ENCODE results near the gene SCO1. TPM values are rescaled to one million over a fixed set of nuclear protein-coding genes. Genes with fewer than 3 reads are reported as not detected.

Gene SCO1
- total RNA-seq, 4 donors from 2014 or later: 11.9 to 34.2 (median 14.1) TPM

DNA sequence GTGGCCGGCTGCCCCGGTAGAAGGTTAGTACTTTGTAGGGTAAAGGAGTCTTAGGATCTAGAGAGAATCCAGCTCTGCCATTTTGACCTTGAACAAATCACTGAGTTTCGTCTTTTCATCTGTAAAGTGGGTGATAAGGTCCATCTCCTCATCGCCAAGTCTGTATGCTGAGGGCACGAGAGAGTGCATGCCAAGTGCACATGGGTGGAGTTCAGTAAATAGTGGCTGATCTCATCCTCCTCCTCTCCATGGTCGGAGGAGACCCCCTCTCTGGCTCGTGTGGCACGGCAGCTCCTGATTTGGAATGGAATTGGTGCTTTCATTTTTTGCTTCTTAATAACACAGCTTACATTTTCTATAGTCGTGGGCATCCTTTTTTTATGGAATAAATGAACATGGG, 70.9 kb downstream of the SCO1 start:
- H3K27ac ChIP-seq: no peak overlapping the region
- peaks cover 12% of the 10 kb centered on the region for H3K4me1 ChIP-seq
- TF ChIP-seq POLR2AphosphoS5 (IDR thresholded peaks at IDR 0.05): no peak
- no peak for TF ChIP-seq EP300 (IDR thresholded peaks at IDR 0.05)
- no peak for TF ChIP-seq POLR2A (IDR thresholded peaks at IDR 0.05)
- TF ChIP-seq, protein P1, sequence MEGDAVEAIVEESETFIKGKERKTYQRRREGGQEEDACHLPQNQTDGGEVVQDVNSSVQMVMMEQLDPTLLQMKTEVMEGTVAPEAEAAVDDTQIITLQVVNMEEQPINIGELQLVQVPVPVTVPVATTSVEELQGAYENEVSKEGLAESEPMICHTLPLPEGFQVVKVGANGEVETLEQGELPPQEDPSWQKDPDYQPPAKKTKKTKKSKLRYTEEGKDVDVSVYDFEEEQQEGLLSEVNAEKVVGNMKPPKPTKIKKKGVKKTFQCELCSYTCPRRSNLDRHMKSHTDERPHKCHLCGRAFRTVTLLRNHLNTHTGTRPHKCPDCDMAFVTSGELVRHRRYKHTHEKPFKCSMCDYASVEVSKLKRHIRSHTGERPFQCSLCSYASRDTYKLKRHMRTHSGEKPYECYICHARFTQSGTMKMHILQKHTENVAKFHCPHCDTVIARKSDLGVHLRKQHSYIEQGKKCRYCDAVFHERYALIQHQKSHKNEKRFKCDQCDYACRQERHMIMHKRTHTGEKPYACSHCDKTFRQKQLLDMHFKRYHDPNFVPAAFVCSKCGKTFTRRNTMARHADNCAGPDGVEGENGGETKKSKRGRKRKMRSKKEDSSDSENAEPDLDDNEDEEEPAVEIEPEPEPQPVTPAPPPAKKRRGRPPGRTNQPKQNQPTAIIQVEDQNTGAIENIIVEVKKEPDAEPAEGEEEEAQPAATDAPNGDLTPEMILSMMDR (IDR thresholded peaks at IDR 0.05): no peak
- no peak overlapping the region for H3K4me3 ChIP-seq
- H3K9me3 ChIP-seq: no peaks in the 10 kb centered on the region
- peaks cover 4% of the 10 kb centered on the region for H3K36me3 ChIP-seq
- 81% methylated on average over 9 of the region's 9 CpGs for WGBS
- H3K27me3 ChIP-seq: no peaks in the 10 kb centered on the region
- no peak for DNase-seq (ENCODE audit: low spot score in 2 of 2)

DNA sequence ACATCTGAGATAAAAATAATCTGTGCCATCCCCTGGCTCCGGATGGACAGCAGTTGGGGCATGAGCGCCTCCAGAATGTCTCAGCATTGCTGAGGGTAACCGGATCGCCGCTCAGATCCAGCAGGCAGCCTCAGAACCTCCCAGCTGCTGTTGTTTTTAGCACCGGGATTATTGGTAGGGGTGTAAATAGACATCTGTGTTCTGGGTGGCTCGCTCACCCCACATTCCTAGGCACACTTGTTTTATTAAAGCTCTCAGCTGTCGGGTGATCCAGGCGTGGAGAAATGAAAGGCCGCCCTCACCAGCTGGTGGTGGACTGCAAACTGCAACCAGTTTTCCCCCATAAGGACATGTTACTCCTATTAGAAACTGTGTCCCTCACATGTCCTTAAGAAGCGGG, 72.4 kb downstream of the SCO1 start:
- 77% methylated on average over 10 of the region's 11 CpGs for WGBS
- Histone ChIP-seq H3K27me3 (no peaks in the 10 kb centered on the region), H3K4me3 (no peak overlapping the region), H3K4me1 (peaks cover 7% of the 10 kb centered on the region), H3K9me3 (no peaks in the 10 kb centered on the region), H3K36me3 (peaks cover 4% of the 10 kb centered on the region), H3K27ac (no peak overlapping the region)
- TF ChIP-seq EP300 (IDR thresholded peaks at IDR 0.05): no peak
- TF ChIP-seq POLR2A (IDR thresholded peaks at IDR 0.05): no peak
- TF ChIP-seq, protein P1 (IDR thresholded peaks at IDR 0.05): no peak
- TF ChIP-seq POLR2AphosphoS5 (IDR thresholded peaks at IDR 0.05): no peak
- DNase-seq (ENCODE audit: low spot score in 2 of 2): no peak

- H3K36me3 ChIP-seq: no peaks in the 10 kb centered on the region
- TF ChIP-seq POLR2A (IDR thresholded peaks at IDR 0.05) (no peak), EP300 (IDR thresholded peaks at IDR 0.05) (no peak), POLR2AphosphoS5 (IDR thresholded peaks at IDR 0.05) (no peak)
- TF ChIP-seq, protein P1 (IDR thresholded peaks at IDR 0.05): no peak
- peak overlapping the region; percentile 70 for H3K27ac ChIP-seq
- 53% methylated on average over 10 of the region's 10 CpGs for WGBS
- H3K27me3 ChIP-seq: no peaks in the 10 kb centered on the region
- DNase-seq (ENCODE audit: low spot score in 2 of 2): no peak
- peaks cover 7% of the 10 kb centered on the region for H3K4me1 ChIP-seq
- no peaks in the 10 kb centered on the region for H3K9me3 ChIP-seq
- H3K4me3 ChIP-seq: no peak overlapping the region
Measured at GRCh38 chr17:10623737-10624338, 73.5 kb downstream of the SCO1 start.

DNA sequence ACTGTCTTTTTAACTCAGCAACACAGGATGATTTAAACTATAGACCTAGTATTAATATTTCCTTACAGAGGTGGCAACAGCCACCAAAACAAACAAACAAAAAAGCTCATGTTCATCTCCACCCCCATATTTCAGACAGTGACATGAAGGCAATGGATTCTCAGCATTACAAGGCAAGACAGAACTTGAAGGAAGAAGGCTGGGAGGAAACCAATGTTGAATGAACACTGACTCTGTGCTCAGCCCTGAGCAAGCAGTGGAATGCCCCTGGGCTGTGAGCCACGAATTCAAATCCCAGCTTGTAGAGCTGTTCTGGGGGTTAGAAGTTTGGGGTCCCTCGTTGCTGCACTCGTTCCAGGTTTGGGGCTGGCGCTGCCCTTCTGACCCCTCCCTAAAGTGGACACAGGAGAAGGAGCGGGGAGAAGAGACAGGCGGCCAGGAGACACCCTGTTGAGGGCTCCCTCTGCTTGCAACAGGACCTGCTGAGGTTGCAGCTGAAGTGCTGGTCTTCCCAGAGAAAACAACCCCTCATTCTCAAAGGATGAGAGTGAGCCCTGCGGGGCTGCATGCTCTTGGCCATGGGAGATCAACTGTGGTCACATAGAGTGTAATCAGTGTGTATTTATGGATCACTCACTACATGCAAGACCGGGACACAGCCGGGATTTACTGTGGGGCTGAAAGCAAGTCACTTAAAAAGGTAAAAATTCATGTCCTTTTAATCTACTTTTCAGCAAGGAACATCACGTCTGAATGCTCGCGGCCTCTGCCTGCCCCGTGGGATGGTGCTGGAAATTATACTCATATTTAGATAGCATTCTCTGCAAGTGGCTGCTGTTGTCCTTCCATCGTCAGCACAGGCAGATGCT, 74.5 kb downstream of the SCO1 start:
- DNase-seq (ENCODE audit: low spot score in 2 of 2): no peak
- 50% methylated on average over 12 of the region's 14 CpGs for WGBS

More for the DNA sequence above, 74.5 kb downstream of the SCO1 start:
- H3K27me3 ChIP-seq: no peaks in the 10 kb centered on the region
- no peaks in the 10 kb centered on the region for H3K36me3 ChIP-seq
- no peak for TF ChIP-seq POLR2A (IDR thresholded peaks at IDR 0.05)
- TF ChIP-seq, protein P1 (IDR thresholded peaks at IDR 0.05): no peak
- TF ChIP-seq POLR2AphosphoS5 (IDR thresholded peaks at IDR 0.05): no peak
- no peak for TF ChIP-seq EP300 (IDR thresholded peaks at IDR 0.05)
- peak overlapping the region; percentile 70 for H3K27ac ChIP-seq
- no peak overlapping the region for H3K4me3 ChIP-seq
- no peaks in the 10 kb centered on the region for H3K9me3 ChIP-seq
- peaks cover 12% of the 10 kb centered on the region for H3K4me1 ChIP-seq

Other genes with a start within 250 kb of the SCO1 start
- not detected for gene MYH4, start 228.0 kb downstream of the SCO1 start, total RNA-seq
- not detected for gene MYH1, start 179.0 kb downstream of the SCO1 start, total RNA-seq
- gene MYH2, start 147.9 kb downstream of the SCO1 start, total RNA-seq: not detected
- 1 to 10 TPM in 2 of 4 donors, under 1 TPM in 2; 0.89 to 6.5 (median 1.1) TPM for gene MYH3, start 40.2 kb downstream of the SCO1 start, total RNA-seq
- 10 to 100 TPM in 3 of 4 donors, 1 to 10 TPM in 1; 8.8 to 22.4 (median 10.6) TPM for gene ADPRM, start 61 bp upstream of the SCO1 start, total RNA-seq
- gene TMEM220, start 32.5 kb upstream of the SCO1 start, total RNA-seq: 10 to 100 TPM in 2 of 4 donors, 1 to 10 TPM in 2; 4.5 to 12.1 (median 9.4) TPM
- gene TMEM238L, start 106.6 kb upstream of the SCO1 start, total RNA-seq: 1 to 10 TPM in 2 of 4 donors, not detected in 2; 2.0 to 8.9 TPM
- under 1 TPM in 2 of 4 donors, not detected in 2; 0.68 to 0.91 TPM for gene PIRT, start 140.6 kb upstream of the SCO1 start, total RNA-seq